SK-N-SH (cell line): ENCODE measurements around the gene SYT6. TPM values are rescaled to one million over a fixed set of nuclear protein-coding genes. Genes with fewer than 3 reads are reported as not detected.

Experiments
- CTCF ChIA-PET: fragments of 300-600, 350-600 bp; formaldehyde crosslinking; extraction: SDS; loops from one replicate; lab custom pipeline; 2021; lab: Yijun Ruan, JAX
- POLR2A ChIA-PET: fragments of 350-600 bp; sonication (Branson Sonifier 250); formaldehyde crosslinking; extraction: SDS; loops from one replicate; lab custom pipeline; 2020; ENCODE audit warnings: antibody characterized with exemption, inconsistent platforms; lab: Yijun Ruan, JAX
- DNase-seq: peaks from one replicate; pipeline ENCODE4 v3.0.0; 2012
- H2AFZ ChIP-seq: fragments of 200-600 bp; sonication (generic); 2 replicates; pipeline ENCODE4 v1.8.1; 2016; ENCODE audit warnings: antibody characterized with exemption, mild to moderate bottlenecking, low read depth
- H3F3A ChIP-seq: fragments of 200-600 bp; sonication (generic); replicated peaks from 2 replicates; pipeline ENCODE3; 2016; ENCODE audit warnings: antibody characterized with exemption, mild to moderate bottlenecking; ENCODE audit not compliant: insufficient read depth
- H3K27ac ChIP-seq, 2 experiments: fragments of 200-500 bp in 1 of 2; fragments of 200-600 bp in 1 of 2; sonication (Bioruptor generic) in 1 of 2; sonication (generic), shearing (Covaris generic) in 1 of 2; 2 replicates each; pipeline versions ENCODE4 v1.5.1 to v1.6.1; 2014 to 2016; ENCODE audit warnings: low read depth in 2 of 2, inconsistent platforms in 1 of 2, low read length in 1 of 2, mild to moderate bottlenecking in 1 of 2, mixed read lengths in 1 of 2
- H3K27me3 ChIP-seq: fragments of 200-600 bp; sonication (generic), shearing (Covaris generic); 2 replicates; pipeline ENCODE4 v1.6.1; 2016; ENCODE audit warnings: mixed run types; ENCODE audit not compliant: insufficient read depth
- H3K36me3 ChIP-seq, 2 experiments: fragments of 200-500 bp in 1 of 2; fragments of 200-600 bp in 1 of 2; sonication (Bioruptor generic) in 1 of 2; sonication (generic) in 1 of 2; replicated peaks in 1 of 2; 2 replicates each; pipeline versions ENCODE3 to v1.5.1; 2014 to 2016; ENCODE audit warnings: low read length in 1 of 2, mild to moderate bottlenecking in 1 of 2; ENCODE audit not compliant: insufficient read depth in 2 of 2, control insufficient read depth in 1 of 2
- H3K4me1 ChIP-seq, 2 experiments: fragments of 200-500 bp in 1 of 2; fragments of 200-600 bp in 1 of 2; sonication (Bioruptor generic) in 1 of 2; sonication (generic), shearing (Covaris generic) in 1 of 2; 2 replicates each; pipeline versions ENCODE4 v1.5.1 to v1.6.1; 2014 to 2016; ENCODE audit warnings: low read depth in 1 of 2, low read length in 1 of 2, mixed run types in 1 of 2; ENCODE audit not compliant: insufficient read depth in 2 of 2, control insufficient read depth in 1 of 2
- H3K4me2 ChIP-seq: fragments of 200-600 bp; sonication (generic), shearing (Covaris generic); 2 replicates; pipeline ENCODE4 v1.6.1; 2017; ENCODE audit warnings: mixed run types
- H3K4me3 ChIP-seq, 2 experiments: fragments of 200-500 bp in 1 of 2; fragments of 200-600 bp in 1 of 2; sonication (Bioruptor generic) in 1 of 2; sonication (generic), shearing (Covaris generic) in 1 of 2; 2 replicates each; pipeline versions ENCODE4 v1.5.1 to v1.8.1; 2014 to 2016; ENCODE audit warnings: low read depth in 2 of 2, inconsistent platforms in 1 of 2, low read length in 1 of 2, mild to moderate bottlenecking in 1 of 2, mixed read lengths in 1 of 2, moderate library complexity in 1 of 2
- H3K79me2 ChIP-seq: fragments of 200-600 bp; sonication (generic); 2 replicates; pipeline ENCODE4 v1.8.1; 2017; ENCODE audit warnings: mild to moderate bottlenecking; ENCODE audit not compliant: insufficient read depth
- H3K9ac ChIP-seq: fragments of 200-600 bp; sonication (generic); 2 replicates; pipeline ENCODE4 v1.6.1; 2017; ENCODE audit warnings: mixed run types
- H3K9me2 ChIP-seq: fragments of 200-600 bp; sonication (generic); 2 replicates; pipeline ENCODE4 v1.6.1; 2017; ENCODE audit warnings: mixed run types
- H3K9me3 ChIP-seq: fragments of 200-600 bp; sonication (generic); 2 replicates; pipeline ENCODE4 v1.6.1; 2017; ENCODE audit warnings: mixed run types, mild to moderate bottlenecking, moderate library complexity
- H4K20me1 ChIP-seq: fragments of 200-600 bp; sonication (generic); 2 replicates; pipeline ENCODE4 v1.6.1; 2017; ENCODE audit warnings: mild to moderate bottlenecking, mixed run types; ENCODE audit not compliant: insufficient read depth
- CHD2 ChIP-seq: fragments of 150-350 bp; IDR thresholded peaks from 2 replicates; pipeline ENCODE4 v1.6.1; 2018; ENCODE audit warnings: low read length; ENCODE audit not compliant: partially characterized antibody
- ELF1 ChIP-seq: IDR thresholded peaks from 2 replicates; pipeline ENCODE4 v1.4.0; 2012
- EP300 ChIP-seq, 2 experiments: IDR thresholded peaks; 2 replicates each; pipeline versions ENCODE4 v1.4.0 to v1.6.1; 2012; ENCODE audit warnings: borderline replicate concordance in 1 of 2, low read depth in 1 of 2, low read length in 1 of 2
- EZH2phosphoT487 ChIP-seq: fragments of 200-600 bp; sonication (generic); IDR thresholded peaks from 2 replicates; pipeline ENCODE4 v1.6.1; 2017; ENCODE audit warnings: low read depth, mixed run types, mild to moderate bottlenecking, antibody characterized with exemption, moderate library complexity, borderline replicate concordance
- FOSL2 ChIP-seq: IDR thresholded peaks from 2 replicates; pipeline ENCODE4 v1.4.0; 2012; ENCODE audit warnings: low read depth, mild to moderate bottlenecking, moderate library complexity, borderline replicate concordance
- FOXM1 ChIP-seq: IDR thresholded peaks from 2 replicates; pipeline ENCODE4 v1.4.0; 2012; ENCODE audit warnings: low read depth, mild to moderate bottlenecking
- GABPA ChIP-seq: IDR thresholded peaks from 2 replicates; pipeline ENCODE4 v1.4.0; 2012; ENCODE audit warnings: low read depth, mild to moderate bottlenecking
- NRF1 ChIP-seq: IDR thresholded peaks from 2 replicates; pipeline ENCODE4 v1.6.1; 2012; ENCODE audit warnings: low read depth, mild to moderate bottlenecking, low read length
- RCOR1 ChIP-seq: fragments of 150-350 bp; IDR thresholded peaks from 2 replicates; pipeline ENCODE4 v1.6.1; 2017; ENCODE audit warnings: antibody characterized with exemption, low read length
- SMC3 ChIP-seq: IDR thresholded peaks from 2 replicates; pipeline ENCODE4 v1.6.1; 2012; ENCODE audit warnings: low read depth, low read length, improper control_type of control experiment
- WGBS: methylation state at CpG from one replicate; pipeline ENCODE4 v1.1.6; 2017; ENCODE audit warnings: low lambda C conversion rate; 5-methylcytosine and 5-hydroxymethylcytosine counted together
- polyA plus RNA-seq, 3 experiments: library from polyadenylated mRNA; depleted of rRNA; stranded (reverse); fragments of >200 nt; gene quantifications; 2 replicates each; pipeline ENCODE4 v1.2.3, GENCODE V29; 2012
- TF ChIP-seq, protein P1 (sequence below): IDR thresholded peaks from 2 replicates; pipeline ENCODE4 v1.4.0; 2012; ENCODE audit warnings: low read depth, borderline replicate concordance
- TF ChIP-seq, protein P2 (sequence below): IDR thresholded peaks from 2 replicates; pipeline ENCODE4; 2012
- TF ChIP-seq, protein P3 (sequence below): fragments of 150-350 bp; IDR thresholded peaks from 2 replicates; pipeline ENCODE4 v1.6.1; 2017; ENCODE audit warnings: antibody characterized with exemption, low read length, low read depth, borderline replicate concordance
- TF ChIP-seq, protein P4 (sequence below): fragments of 150-350 bp; IDR thresholded peaks from 2 replicates; pipeline ENCODE4 v1.6.1; 2016; ENCODE audit warnings: mild to moderate bottlenecking, low read depth, low read length
- TF ChIP-seq, protein P5 (sequence below): fragments of 200-600 bp; sonication (generic); IDR thresholded peaks from 2 replicates; pipeline ENCODE4 v1.6.1; 2017; ENCODE audit warnings: antibody characterized with exemption, mild to moderate bottlenecking, moderate library complexity
- TF ChIP-seq, protein P6 (sequence below): IDR thresholded peaks from 2 replicates; pipeline ENCODE4 v1.4.0; 2012; ENCODE audit warnings: low read depth, borderline replicate concordance

Gene SYT6
- polyA plus RNA-seq, 1 of the 3 experiments (the other 2 are of a cell fraction), result not detected

DNA sequence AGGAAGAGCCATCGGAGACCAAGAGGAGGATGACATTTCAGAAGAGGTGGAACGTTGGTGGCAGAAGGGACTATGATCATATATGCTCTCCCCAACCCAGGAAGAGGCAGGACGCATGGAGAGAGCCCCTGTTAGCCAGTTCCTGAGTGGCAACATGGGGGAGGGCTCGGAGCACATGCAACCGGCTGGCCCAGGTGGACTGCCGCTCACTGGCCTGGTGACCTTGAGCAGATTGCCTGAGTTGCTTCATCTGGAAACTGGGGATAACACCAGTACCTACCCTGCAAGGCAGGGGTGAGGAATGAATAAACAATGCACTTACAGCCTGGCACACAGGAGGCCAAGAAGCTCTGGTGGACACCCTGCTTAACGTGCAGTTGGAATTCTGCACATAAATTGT lies 29.0 kb downstream of the SYT6 start (continued):
- TF ChIP-seq, protein P1, sequence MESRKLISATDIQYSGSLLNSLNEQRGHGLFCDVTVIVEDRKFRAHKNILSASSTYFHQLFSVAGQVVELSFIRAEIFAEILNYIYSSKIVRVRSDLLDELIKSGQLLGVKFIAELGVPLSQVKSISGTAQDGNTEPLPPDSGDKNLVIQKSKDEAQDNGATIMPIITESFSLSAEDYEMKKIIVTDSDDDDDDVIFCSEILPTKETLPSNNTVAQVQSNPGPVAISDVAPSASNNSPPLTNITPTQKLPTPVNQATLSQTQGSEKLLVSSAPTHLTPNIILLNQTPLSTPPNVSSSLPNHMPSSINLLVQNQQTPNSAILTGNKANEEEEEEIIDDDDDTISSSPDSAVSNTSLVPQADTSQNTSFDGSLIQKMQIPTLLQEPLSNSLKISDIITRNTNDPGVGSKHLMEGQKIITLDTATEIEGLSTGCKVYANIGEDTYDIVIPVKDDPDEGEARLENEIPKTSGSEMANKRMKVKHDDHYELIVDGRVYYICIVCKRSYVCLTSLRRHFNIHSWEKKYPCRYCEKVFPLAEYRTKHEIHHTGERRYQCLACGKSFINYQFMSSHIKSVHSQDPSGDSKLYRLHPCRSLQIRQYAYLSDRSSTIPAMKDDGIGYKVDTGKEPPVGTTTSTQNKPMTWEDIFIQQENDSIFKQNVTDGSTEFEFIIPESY, result no peak
- TF ChIP-seq, protein P2, sequence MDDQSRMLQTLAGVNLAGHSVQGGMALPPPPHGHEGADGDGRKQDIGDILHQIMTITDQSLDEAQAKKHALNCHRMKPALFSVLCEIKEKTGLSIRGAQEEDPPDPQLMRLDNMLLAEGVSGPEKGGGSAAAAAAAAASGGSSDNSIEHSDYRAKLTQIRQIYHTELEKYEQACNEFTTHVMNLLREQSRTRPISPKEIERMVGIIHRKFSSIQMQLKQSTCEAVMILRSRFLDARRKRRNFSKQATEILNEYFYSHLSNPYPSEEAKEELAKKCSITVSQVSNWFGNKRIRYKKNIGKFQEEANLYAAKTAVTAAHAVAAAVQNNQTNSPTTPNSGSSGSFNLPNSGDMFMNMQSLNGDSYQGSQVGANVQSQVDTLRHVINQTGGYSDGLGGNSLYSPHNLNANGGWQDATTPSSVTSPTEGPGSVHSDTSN, result no peak
- no peak for TF ChIP-seq EP300 (IDR thresholded peaks at IDR 0.05; ENCODE audit: borderline replicate concordance in 1 of 2, low read depth in 1 of 2, low read length in 1 of 2)
- no peak for TF ChIP-seq GABPA
- TF ChIP-seq, all 33 proteins: peak for 0

DNA sequence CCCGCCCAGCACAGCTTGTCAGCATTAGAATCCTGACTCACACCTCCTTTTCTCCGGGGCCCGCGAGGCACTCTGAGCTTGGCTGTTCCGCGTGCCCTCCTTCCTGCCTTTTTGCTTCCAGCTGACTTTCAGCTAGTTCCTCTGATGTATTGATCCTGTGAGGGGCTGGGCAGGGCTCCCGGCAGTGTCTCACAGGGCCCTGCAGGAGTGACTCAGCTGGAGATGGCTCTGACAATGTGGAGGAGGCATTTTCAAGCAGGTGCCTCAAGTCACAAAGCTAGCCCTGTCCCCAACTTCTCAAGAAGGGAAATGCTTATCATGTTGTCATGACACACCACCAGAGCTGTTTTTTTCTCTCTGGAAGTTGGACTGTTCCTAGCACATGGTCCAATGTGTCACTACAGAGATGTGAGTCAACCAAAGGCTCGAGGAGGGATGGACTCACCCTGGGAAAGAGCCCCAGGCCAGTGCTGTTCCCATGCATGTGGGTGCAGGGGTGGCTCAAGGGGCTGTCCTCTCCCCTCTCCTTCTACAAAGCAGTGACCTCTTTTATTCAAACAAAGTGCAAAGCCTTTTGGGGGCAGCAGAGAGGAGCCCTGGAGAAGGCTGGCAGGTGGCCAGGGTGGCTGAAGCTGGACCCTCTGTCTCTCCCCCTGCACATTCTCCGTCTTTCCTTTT lies 30.6 kb downstream of the SYT6 start:
- no peak overlapping the region for H3K27ac ChIP-seq

DNA sequence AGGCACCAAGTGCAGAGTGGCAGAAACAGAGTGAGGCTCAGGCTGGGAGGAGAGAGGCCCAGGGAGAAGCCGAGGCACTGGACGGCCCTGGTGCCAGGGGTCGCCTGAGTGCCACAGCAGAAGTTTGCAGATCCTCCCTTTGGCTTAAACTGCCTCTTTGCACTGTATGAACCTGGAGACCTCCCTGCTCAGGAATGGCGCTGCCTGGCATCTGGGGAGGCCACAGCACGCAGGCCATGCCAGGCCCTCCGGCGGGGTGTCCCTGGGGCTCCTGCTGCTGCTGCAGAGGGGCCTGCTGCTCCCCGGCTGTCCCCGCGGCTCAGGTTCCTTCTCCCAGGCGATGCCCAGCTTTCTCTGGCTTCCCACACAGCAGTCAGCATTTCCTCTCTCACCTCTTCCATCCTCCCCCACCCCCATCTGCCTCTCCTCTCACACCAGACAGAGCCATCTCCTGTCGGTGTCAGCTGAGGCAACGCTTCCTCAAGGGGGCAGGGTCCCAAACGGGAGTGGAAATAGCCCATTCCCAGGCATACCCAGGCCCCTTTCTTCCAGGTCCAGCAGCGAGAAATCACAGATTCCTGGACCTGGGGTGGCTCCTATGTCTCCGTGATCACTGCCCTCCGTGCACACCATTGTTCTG lies 35.2 kb downstream of the SYT6 start:
- Histone ChIP-seq H3K4me3 (no peak overlapping the region), H3K79me2 (no peaks in the 10 kb centered on the region), H3K9ac (no peak overlapping the region), H3K4me1 (peaks cover 11 to 13% of the 10 kb centered on the region in 2 experiments; a peak in 2 of 4 replicates), H2AFZ (no peak overlapping the region), H3F3A (no peaks in the 10 kb centered on the region), H3K9me3 (no peaks in the 10 kb centered on the region), H3K27ac (no peak overlapping the region), H3K9me2 (no peaks in the 10 kb centered on the region), H4K20me1 (no peaks in the 10 kb centered on the region), H3K4me2 (no peak overlapping the region), H3K36me3 (no peaks in the 10 kb centered on the region), H3K27me3 (no peaks in the 10 kb centered on the region; the same call in 1 of the 2 replicates)
- ChIA-PET POLR2A (no interaction called here), CTCF (no interaction called here)
- 49% methylated on average over 14 of the region's 17 CpGs for WGBS
- peak; percentile 25 for DNase-seq
- TF ChIP-seq FOXM1 (no peak), EZH2phosphoT487 (no peak), FOSL2 (no peak), ELF1 (no peak), NRF1 (no peak), CHD2 (no peak), RCOR1 (no peak)
- TF ChIP-seq, protein P3, sequence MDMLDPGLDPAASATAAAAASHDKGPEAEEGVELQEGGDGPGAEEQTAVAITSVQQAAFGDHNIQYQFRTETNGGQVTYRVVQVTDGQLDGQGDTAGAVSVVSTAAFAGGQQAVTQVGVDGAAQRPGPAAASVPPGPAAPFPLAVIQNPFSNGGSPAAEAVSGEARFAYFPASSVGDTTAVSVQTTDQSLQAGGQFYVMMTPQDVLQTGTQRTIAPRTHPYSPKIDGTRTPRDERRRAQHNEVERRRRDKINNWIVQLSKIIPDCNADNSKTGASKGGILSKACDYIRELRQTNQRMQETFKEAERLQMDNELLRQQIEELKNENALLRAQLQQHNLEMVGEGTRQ, result no peak
- TF ChIP-seq, protein P4, sequence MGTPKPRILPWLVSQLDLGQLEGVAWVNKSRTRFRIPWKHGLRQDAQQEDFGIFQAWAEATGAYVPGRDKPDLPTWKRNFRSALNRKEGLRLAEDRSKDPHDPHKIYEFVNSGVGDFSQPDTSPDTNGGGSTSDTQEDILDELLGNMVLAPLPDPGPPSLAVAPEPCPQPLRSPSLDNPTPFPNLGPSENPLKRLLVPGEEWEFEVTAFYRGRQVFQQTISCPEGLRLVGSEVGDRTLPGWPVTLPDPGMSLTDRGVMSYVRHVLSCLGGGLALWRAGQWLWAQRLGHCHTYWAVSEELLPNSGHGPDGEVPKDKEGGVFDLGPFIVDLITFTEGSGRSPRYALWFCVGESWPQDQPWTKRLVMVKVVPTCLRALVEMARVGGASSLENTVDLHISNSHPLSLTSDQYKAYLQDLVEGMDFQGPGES, result no peak
- TF ChIP-seq, protein P5, sequence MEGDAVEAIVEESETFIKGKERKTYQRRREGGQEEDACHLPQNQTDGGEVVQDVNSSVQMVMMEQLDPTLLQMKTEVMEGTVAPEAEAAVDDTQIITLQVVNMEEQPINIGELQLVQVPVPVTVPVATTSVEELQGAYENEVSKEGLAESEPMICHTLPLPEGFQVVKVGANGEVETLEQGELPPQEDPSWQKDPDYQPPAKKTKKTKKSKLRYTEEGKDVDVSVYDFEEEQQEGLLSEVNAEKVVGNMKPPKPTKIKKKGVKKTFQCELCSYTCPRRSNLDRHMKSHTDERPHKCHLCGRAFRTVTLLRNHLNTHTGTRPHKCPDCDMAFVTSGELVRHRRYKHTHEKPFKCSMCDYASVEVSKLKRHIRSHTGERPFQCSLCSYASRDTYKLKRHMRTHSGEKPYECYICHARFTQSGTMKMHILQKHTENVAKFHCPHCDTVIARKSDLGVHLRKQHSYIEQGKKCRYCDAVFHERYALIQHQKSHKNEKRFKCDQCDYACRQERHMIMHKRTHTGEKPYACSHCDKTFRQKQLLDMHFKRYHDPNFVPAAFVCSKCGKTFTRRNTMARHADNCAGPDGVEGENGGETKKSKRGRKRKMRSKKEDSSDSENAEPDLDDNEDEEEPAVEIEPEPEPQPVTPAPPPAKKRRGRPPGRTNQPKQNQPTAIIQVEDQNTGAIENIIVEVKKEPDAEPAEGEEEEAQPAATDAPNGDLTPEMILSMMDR, result no peak
- TF ChIP-seq, protein P6, sequence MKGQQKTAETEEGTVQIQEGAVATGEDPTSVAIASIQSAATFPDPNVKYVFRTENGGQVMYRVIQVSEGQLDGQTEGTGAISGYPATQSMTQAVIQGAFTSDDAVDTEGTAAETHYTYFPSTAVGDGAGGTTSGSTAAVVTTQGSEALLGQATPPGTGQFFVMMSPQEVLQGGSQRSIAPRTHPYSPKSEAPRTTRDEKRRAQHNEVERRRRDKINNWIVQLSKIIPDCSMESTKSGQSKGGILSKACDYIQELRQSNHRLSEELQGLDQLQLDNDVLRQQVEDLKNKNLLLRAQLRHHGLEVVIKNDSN, result no peak

More for the DNA sequence above, 30.6 kb downstream of the SYT6 start:
- POLR2A ChIA-PET, result no interaction called here
- TF ChIP-seq SMC3, result no peak
- H3K4me1 ChIP-seq, result peaks cover 0 to 7% of the 10 kb centered on the region in 2 experiments; a peak in 1 of 4 replicates
- no peak overlapping the region for H3K9ac ChIP-seq
- H4K20me1 ChIP-seq, result no peaks in the 10 kb centered on the region
- no peaks in the 10 kb centered on the region for H3K79me2 ChIP-seq
- H3K36me3 ChIP-seq, result no peaks in the 10 kb centered on the region
- no peaks in the 10 kb centered on the region for H3K9me3 ChIP-seq
- no peak overlapping the region for H3K4me3 ChIP-seq
- DNase-seq, result peak; percentile 34
- no peaks in the 10 kb centered on the region for H3K9me2 ChIP-seq
- whole genome bisulfite sequencing, result 71% methylated on average over 8 of the region's 9 CpGs
- no peak overlapping the region for H2AFZ ChIP-seq
- no peaks in the 10 kb centered on the region for H3F3A ChIP-seq
- H3K27me3 ChIP-seq, result no peaks in the 10 kb centered on the region; the same call in 1 of the 2 replicates
- CTCF ChIA-PET, result interaction anchor here (0.9 to 1.5 kb wide), 2 partner anchors 10 to 12 kb away, joined by 3 read pairs; no protein-coding TSS in a partner anchor
- no peak overlapping the region for H3K4me2 ChIP-seq
